Stimulated activated CD8-positive, alpha-beta memory T cell treated with anti-CD3 and anti-CD28 coated beads, Interleukin-15, amount 100 ng/mL, for 48 hours (primary cell): Measurements from ENCODE around the gene AIFM3.
A peak's percentile ranks its signal among the peaks of the same experiment; 100 is the strongest.

ENCODE experiments used
- DNase-seq, 2 donors: peaks; one replicate each; pipeline ENCODE4 v3.0.0-alpha.2; 2020; ENCODE audit warnings: low read depth in 2 of 2

The AIFM3 gene

DNA sequence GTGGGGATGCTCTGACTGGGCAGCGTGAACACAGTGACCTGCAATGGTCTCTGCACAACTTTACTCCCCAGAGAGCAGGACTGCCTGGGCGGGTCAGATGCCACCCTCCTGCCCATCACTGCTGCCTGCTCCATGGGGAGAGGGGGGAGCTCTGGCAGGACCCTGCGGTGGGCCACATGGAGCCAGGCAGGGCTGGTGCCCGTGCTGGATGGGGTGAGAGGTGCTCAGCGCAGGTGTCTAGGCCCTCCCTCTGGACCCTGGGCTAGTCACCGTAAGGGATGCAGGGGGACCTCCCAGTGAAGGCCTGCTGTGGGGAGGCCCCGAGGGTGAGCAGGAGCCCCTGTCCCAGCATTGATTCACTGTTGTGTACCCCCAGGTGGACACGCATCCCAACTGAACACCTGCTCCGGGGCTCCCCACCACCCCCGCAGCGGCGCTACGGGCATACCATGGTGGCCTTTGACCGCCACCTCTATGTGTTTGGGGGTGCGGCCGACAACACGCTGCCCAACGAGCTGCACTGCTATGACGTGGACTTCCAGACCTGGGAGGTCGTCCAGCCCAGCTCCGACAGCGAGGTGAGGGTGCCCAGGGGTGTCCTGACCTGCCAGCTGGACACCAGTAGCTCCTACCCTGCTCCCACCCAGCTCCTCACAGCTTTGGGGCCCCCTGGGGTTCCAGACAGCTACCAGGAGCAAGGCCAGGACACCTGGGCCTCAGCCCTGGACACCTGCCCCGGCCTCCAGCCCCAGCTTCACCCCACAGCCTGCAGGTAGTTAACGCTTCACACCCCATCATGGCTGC, 24.4 kb downstream of the AIFM3 start:
- no peak for DNase-seq

DNA sequence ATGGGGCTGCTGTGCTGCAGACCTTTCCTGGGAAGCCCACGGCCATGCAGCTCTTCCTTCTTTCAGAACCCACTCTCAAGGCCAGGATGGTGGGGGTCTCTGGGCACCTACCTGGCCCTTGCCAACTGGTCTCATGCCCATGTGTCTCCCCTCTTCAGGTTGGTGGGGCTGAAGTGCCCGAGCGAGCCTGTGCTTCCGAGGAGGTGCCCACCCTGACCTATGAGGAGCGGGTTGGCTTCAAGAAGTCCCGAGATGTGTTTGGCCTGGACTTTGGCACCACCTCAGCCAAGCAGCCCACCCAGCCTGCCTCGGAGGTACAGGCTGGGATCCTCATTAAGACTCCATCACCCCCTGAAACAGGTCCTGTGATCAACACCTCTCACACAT, 25.0 kb downstream of the AIFM3 start:
- DNase-seq = no peak

DNA sequence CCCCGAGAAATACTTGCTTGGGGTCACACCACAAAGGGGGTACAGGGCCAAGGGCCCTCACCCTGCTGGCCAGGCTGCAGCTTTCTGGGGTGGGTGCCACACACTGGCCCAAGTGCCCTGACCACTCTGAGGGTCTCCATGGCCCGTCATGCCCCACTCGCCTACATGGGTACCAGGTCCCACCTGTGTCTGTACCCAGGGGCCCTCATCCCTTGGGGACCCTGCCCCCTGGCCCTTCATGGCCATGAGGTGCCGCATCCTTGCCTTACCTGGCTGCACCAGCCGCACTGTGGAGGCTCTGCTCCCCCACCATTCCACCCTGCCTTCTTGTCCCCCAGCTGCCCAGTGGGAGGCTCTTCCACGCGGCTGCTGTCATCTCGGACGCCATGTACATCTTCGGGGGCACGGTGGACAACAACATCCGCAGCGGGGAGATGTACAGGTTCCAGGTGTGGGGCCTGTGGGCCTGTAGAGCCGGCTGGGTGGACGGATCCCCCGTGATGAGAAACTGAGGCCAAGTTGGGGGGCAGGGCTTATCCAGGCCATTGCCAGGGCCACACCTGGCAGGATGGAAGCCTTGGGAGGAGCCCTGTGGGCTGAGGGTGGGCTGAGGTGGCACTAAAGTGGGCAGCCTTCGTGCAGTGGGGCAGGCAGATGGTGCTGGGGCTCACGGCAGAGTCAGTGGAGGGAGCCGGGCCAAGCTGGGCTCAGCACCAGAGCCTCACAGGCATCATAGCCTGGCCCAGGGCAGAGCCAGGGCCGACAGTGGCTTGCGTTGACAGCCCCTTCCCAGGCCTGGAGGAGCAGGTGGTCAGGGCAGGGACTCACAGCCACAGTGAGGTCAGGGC, 25.6 kb downstream of the AIFM3 start:
- DNase-seq = no peak

DNA sequence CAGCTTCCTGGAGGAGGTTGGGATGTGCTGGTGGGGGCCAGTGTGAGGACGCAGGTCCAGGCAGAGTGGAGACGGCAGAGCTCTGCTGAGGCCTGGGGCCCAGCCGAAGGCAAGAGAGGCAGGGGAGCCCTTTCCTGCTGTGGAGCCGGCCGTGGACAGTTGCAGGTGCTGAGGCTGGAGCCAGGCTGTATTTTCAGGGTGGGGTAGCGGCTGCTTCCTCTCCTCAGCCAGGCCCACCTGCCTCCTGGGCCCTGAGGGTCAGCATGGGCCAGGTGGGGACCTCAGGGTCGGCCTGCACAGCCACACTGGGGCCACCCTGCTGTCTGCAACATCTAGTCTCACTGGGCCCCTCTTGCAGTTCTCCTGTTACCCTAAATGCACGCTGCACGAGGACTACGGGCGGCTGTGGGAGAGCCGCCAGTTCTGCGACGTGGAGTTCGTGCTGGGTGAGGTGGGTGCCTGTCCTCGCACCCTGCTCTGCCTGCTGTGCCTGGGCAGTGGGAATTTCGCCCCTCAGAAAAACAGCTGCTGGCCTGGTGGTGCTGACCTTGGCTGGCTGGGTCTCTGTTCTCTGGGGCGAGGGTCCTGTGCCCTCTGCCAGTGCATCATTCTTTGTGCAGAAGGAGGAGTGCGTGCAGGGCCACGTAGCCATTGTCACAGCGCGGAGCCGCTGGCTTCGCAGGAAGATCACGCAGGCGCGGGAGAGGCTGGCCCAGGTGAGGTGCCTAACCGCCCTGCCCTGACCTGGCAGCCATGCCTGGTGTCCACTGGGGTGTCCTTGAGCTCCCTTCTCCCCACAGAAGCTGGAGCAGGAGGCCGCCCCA, 26.5 kb downstream of the AIFM3 start:
- DNase-seq = no peak

DNA sequence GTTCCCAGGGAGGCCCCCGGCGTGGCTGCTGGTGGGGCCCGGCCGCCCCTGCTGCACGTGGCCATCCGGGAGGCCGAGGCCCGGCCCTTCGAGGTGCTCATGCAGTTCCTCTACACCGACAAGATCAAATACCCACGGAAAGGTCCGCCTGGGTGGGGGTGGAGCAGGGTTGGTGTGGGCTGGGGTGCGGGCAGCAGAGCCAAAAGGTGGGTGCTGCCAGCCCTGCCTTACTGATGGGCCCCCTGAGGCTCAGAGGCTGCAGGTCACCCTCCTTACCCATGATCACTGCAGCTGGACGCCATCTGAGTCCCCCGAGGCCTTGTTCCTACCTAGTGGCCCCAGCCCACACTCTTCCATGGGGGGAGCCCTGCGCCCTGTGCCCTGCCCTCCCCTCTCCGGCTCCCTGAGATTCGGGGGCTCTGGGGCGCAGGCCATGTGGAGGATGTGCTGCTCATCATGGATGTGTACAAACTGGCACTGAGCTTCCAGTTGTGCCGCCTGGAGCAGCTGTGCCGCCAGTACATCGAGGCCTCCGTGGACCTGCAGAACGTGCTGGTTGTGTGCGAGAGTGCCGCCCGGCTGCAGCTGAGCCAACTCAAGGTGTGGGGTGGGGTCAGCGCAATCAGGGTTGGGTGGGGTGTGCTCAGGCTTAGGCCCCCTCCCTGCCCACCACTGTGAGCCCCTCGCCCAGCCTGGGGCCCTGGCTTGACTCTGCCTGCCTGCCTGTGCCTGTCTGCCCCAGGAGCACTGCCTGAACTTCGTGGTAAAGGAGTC, 27.3 kb downstream of the AIFM3 start:
- no peak for DNase-seq

DNA sequence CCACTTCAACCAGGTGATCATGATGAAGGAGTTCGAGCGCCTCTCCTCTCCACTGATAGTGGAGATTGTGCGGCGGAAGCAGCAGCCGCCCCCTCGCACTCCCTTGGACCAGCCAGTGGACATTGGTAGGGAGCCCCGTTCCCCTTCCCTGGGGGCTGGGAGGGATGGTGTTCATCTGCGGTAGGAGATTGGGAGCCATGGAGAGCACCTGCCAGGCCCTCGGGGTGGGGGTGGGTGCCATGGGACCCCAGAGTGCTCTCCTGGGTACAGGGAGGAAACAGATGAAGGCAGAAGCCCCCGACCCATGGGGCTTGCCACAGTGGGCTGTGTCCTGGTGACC, 27.8 kb downstream of the AIFM3 start:
- no peak for DNase-seq

DNA sequence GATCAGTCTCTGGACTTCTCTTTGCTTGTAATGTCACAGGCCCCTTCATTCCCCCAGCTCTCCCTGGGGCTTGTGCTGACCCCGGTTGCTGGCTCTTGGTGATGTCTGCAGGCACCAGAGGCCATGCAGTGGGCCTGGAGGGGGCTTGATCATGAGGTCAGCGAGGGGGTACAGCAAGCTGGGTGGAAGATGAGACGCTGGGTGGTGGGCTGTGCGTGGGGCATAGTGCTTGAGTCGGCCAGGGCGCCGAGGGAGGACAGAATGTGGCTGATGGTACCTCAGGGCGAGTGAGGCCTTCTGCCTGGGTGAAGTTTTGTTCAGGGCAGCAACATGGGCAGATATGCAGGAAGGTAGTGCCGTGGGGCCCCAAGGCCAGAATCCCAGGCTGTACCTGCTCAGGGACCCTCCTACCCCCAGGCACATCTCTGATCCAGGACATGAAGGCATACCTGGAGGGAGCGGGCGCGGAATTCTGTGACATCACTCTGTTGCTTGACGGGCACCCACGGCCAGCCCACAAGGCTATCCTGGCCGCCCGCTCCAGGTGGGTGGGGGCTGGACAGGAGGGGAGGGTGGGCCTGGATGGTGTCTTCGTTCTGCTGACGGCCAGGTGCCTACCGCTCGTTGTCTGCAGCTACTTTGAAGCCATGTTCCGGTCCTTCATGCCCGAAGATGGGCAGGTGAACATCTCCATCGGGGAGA, 28.4 kb downstream of the AIFM3 start:
- DNase-seq = no peak

DNA sequence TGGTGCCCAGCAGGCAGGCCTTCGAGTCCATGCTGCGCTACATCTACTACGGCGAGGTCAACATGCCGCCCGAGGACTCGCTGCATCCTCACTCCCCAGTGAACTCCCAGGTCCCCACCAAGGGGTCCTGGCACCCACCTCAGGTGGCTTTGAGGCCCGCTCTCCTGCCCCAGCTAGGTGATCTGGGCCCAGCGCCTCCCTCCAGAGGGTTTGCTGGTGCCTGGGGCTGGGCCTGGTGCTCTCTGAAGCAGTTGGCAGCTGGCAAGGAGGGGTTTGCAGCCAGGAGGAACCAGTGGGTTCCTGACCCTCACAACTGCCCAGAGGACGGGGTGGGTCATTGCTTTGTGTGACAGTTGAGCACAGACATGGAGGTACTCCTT, 29.0 kb downstream of the AIFM3 start:
- DNase-seq = no peak

DNA sequence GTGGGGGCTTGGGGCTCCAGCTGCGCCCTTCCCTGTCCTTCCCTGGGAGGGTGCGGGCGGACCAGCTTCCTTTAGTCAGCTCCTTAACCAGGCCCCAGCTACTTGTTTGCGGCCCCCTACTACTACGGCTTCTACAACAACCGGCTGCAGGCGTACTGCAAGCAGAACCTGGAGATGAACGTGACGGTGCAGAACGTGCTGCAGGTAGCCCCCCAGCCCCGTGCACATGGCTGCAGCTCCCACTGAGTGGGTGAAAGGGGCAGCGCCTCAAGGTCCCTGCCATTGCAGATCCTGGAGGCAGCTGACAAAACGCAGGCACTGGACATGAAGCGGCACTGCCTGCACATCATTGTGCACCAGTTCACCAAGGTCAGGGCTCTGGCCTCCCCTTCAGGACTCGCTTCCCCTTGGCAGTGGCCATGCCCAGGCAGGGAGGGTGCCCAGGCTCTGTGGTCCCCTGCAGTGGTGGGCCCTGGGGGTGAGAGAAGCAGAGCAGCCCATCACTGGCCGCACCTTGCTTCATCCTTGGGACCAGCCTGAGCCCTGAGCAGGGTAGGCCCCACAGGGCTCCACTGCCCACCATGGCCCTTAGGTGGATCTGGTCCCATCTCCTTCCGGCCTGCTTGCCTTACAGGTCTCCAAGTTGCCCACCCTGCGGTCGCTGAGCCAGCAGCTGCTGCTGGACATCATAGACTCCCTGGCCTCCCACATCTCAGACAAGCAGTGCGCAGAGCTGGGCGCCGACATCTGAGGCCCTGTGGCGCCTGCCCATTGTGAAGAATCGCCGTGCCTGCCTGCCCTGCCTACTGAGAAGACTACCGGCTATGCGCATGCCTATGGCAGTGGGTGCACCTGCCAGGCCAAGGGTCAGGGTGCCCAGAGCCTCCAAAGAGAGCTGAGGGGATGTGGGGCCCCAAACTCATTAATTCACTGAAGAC, 29.8 kb downstream of the AIFM3 start:
- DNase-seq = no peak

DNA sequence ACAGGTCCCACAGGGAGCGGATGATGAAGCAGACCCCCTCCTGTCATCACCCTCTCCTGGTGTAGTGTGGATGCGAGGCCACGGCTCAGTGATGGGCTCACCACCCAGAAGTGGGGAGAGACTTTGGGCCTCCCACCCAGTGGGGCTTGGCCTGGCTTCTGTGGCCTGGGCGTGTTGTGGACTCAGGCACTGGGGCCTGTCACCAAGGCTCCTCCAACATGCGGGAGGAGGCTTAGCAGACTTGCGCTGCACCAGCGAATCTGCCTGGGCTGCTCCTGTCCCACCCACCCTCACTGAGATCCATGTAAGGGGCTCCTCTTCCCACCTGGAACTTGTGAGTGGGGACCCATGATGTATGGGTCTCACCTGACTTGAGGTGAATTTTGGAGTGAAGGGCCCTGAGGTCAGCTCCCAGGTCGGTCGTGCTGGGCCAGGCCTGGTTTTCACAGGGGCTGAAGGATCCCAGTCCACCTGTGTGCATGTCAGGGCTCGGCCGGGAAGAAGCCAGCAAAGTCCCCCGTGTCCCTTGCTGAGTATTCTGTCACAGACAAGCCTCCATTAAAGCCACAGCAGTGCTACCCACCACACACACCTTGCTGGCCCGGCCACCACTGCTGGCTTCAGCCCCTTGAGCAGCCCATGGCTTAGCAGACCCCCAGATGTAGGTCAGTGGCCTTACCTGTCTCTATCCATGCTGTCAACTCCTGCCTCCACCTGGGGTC, 30.6 kb downstream of the AIFM3 start:
- no peak for DNase-seq

DNA sequence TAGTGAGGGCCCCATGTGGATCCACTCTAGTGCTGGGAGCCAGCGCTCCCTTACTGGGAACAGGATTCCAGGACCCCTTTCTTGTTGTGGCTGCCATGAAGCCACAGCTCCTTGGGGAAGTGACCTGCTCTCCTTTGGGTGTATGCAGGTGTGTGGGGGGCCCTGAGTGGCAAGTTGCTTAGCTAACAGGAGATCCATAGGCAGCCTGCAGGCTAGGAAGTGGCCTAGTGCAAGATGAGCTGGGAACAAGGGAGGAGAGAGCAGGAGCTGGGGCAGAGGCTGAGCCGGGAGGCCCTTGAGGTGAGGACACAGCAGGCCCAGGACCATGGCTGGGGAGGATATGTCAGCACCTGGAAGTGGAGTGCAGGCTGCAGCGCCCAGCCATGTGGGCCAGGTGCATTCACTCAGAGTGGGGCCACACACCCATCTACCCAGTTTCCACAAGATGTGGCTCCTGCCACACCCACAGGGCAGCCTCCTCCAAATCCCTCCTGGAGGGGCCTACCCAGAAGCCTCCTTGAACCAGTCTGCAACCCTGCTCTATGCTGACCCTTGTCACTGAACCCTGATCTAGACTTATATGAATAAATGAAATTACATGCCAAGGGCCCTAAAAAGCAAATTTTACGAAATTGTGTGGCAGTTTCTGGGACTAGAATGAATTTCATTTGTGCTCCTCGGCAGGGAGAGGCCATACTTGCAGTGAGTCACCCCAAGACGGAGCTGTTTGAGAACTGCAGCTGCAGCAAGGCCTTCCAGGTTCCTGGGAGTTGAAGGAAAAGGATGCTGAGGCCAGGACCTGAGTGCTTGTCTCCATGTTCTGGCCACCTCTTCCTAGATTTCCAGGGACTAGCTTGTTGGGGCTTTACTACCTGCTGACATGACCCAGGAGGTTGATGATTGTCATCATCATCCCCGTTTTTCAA, 31.6 kb downstream of the AIFM3 start:
- DNase-seq = no peak

DNA sequence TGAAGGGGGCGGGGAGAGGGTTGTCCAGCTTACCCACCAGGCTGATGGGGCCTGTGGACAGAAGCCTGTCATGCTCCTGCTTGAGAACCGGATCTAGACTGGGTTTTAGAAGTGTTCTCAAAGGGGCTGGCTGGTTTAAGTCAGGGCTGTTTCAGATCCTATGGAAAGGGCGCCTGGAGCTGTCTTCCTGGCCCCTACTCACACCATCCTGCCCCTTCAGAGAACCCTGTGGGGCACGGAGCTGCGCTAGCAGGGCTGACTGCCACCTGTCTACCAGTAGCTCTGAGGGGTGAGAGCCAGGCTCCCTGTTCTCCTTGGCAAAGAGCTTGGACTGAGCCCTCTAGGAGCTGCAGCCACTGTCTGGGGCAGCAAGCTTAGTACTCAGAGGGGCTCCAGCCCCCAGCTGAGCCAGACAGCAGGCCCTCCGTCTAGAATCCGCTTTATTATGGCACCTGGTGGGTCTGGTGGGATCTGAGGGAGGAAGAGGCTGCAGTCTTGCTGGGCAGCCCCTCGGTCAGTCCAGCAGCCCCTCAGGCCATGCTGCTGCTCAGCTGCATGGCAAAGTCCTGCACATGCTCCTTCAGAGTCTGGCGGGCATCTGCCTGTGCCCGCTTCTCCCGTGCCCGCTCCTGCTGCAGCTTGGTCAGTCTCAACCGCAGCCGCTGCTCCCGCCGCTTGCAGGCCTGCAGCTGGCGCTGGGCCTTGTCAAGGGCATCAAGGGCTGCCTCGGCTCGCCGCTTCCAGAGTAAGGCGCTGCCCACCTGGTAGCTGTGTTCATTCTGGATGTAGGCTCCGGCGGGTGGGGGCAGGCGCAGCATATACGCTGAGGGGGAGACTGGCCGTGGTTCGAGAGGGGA, 32.5 kb downstream of the AIFM3 start:
- no peak for DNase-seq

DNA sequence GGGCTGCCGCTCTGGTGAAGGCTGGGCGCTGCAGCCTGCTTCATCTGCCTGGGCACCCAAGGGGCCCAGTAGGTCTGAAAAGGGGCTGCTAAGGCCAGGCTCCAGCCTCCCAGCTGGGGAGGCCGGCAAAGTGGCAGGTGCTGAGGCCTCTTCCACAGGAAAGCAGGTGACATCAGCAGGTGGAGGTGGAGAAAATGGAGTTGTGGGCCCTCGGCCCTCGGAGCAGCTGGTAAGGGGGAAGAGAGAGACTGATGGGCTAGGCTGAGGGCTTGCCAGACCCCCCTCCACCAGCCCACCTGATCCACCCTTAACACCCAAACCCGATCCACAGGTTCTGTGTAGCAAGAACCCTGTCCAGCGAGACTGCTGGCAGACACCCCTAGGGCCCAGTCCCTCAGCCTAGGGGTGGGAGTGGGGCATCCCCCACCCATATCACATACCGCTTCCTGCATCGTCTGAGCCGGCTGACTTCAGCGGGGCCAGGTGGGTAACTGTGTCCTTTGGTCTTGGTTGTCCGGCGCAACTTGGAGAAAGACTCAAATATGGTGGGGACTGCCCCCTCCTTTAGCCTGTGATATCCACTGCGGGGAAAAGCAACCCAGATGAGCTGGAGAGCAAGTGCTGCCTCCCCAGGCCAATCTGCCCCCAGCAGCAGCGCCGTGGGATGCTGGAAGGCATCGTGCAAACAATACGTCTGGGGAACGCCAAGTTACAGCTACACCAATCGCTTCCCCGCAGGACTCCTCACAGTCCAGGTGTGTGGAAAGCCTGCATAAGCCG, 33.3 kb downstream of the AIFM3 start:
- DNase-seq = no peak

DNA sequence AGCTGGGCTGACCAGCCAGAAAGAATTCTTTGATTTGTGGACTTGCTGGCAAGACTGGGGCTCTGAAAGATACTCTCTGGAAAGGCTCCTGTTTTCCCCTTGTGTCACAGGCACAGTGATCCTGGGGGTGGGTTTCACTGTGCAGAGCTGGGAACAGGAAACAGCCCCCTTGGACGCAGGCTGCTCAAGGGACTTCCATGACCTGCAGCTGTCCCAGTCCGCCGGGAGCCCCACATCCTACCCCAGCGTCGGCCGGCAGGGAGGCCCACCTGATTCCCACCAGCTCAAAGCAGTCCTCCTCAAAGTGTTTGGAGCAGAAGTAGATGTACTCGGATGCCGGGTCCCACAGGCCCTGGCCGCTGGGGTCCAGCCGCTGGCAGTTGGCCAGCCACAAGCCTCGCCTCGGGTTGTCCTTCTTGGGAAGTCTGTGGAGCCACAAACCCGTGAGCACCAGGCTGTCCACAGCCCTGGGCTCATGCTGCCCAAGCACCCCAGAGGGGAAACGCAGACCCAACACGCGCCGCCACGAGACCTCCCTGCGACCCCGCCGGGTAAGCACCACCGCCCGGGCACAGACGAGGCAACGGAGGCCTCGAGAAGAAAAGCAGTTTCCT, 34.0 kb downstream of the AIFM3 start:
- DNase-seq = no peak

DNA sequence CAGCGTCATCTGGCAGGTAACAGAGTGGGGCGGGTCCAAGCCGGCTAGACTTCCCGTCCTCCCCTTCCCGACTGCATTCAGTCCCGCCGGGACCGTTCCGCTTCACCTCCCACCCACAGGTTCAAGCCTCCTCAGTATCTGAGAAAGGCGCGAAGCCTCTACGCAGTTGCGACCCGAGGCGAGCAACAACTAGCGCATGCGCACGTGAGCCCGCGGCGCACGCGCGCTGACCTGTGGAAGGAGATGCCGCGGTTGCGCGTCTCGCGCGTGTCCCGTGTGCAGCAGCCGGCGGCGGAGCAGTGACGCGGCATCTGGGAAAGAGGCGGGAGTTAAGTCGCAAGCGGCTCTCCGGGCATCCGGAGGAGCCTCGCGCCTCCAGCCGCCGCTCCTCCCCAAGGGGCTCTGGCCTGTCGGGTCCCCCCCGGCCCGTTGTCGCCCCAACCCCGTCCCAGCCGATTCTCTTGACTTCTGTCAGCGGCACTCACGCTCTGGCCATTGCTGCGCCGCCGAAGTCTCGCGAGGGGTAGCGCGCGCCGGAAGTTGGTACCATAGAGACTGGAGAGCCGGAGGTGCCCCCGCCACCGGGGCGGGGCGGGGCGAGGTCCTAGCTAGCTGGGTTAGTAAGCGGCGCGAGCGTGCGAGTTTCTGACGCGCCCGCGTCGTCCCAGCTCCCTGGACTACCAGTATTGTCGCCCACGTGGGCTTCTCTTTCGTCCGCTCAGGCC, 34.7 kb downstream of the AIFM3 start, which contains the start of gene THAP7:
THAP7 (minus strand) TSS at position 518 of the 725 bp plus-strand sequence; CDS start at position 311, 207 bp downstream.
- DNase-seq = peak; percentile 95
